SK-N-MC (cell line): Measurements from ENCODE around the gene ECM1.

ENCODE experiments used
- DNase-seq: peaks from one replicate; pipeline ENCODE4 v3.0.0-alpha.2; 2011; ENCODE audit warnings: low read depth, low spot score
- H3K27ac ChIP-seq: fragments of 200-600 bp; sonication (generic); 2 replicates; pipeline ENCODE4 v1.5.1; 2016; ENCODE audit warnings: mixed run types
- H3K36me3 ChIP-seq: fragments of 200-600 bp; sonication (generic); 2 replicates; pipeline ENCODE4 v1.6.1; 2017; ENCODE audit warnings: antibody characterized with exemption, low read length, mixed read lengths; ENCODE audit not compliant: insufficient read depth
- H3K4me3 ChIP-seq: fragments of 200-600 bp; sonication (generic); 2 replicates; pipeline ENCODE4 v1.5.1; 2016
- H3K9ac ChIP-seq: fragments of 200-600 bp; sonication (generic); 2 replicates; pipeline ENCODE4 v1.8.0; 2017; ENCODE audit warnings: mixed run types, mixed read lengths; ENCODE audit not compliant: insufficient read length
- H3K9me3 ChIP-seq: fragments of 200-600 bp; sonication (generic); 2 replicates; pipeline ENCODE4 v1.6.1; 2017; ENCODE audit warnings: low read depth, mild to moderate bottlenecking, antibody characterized with exemption, low read length, moderate library complexity, mixed read lengths
- EZH2 ChIP-seq: fragments of 200-600 bp; sonication (generic); IDR thresholded peaks from one replicate; pipeline ENCODE4 v1.6.1; 2017; ENCODE audit warnings: antibody characterized with exemption
- FOXP2 ChIP-seq: optimal IDR thresholded peaks from 2 replicates; pipeline ENCODE3; 2011; ENCODE audit warnings: mild to moderate bottlenecking, moderate library complexity; ENCODE audit not compliant: insufficient read depth; ENCODE audit errors: extremely low read length, control extremely low read depth
- POLR2AphosphoS5 ChIP-seq: IDR thresholded peaks from 2 replicates; pipeline ENCODE4 v1.6.1; 2012; ENCODE audit warnings: mild to moderate bottlenecking, low read depth, low read length, borderline replicate concordance

ECM1 gene

GRCh38 chr1:150515328-150516049 is 7.6 kb downstream of the ECM1 start, which contains the start of gene FALEC:
FALEC (plus strand) TSS chr1:150515752.
- Histone ChIP-seq H3K4me3 (peak within 1 kb of the TSS; percentile 79), H3K9me3 (no peaks in the 10 kb centered on the region), H3K27ac (no peak within 1 kb of the TSS), H3K36me3 (no peaks in the 10 kb centered on the region), H3K9ac (peak within 1 kb of the TSS; percentile 55)
- no peak for DNase-seq
- TF ChIP-seq POLR2AphosphoS5 (peak; percentile 71; the same call in 1 of the 2 replicates), EZH2 (no peak)

GRCh38 chr1:150516050-150516591 is 8.2 kb downstream of the ECM1 start:
- TF ChIP-seq POLR2AphosphoS5 (no peak), EZH2 (no peak), FOXP2 (no peak)
- peak overlapping the region; percentile 55 for H3K9ac ChIP-seq
- no peak overlapping the region for H3K27ac ChIP-seq
- H3K4me3 ChIP-seq = peak overlapping the region; percentile 79
- no peaks in the 10 kb centered on the region for H3K9me3 ChIP-seq
- DNase-seq = no peak
- no peaks in the 10 kb centered on the region for H3K36me3 ChIP-seq

- peak overlapping the region; percentile 79 for H3K4me3 ChIP-seq
- DNase-seq = no peak
- no peaks in the 10 kb centered on the region for H3K36me3 ChIP-seq
- no peak for TF ChIP-seq FOXP2
- TF ChIP-seq POLR2AphosphoS5 = no peak
- TF ChIP-seq EZH2 = no peak
- H3K27ac ChIP-seq = no peak overlapping the region
- H3K9ac ChIP-seq = no peak overlapping the region
- H3K9me3 ChIP-seq = no peaks in the 10 kb centered on the region
These were observed 8.7 kb downstream of the ECM1 start for GRCh38 chr1:150516616-150517015.

GRCh38 chr1:150521196-150521968 is 13.5 kb downstream of the ECM1 start:
- no peak for DNase-seq
- no peak overlapping the region for H3K9ac ChIP-seq
- TF ChIP-seq POLR2AphosphoS5 (no peak), FOXP2 (no peak), EZH2 (no peak)
- no peak overlapping the region for H3K27ac ChIP-seq
- H3K4me3 ChIP-seq = no peak overlapping the region
- H3K9me3 ChIP-seq = no peaks in the 10 kb centered on the region
- H3K36me3 ChIP-seq = no peaks in the 10 kb centered on the region

- Histone ChIP-seq H3K4me3 (no peak overlapping the region), H3K36me3 (no peaks in the 10 kb centered on the region), H3K27ac (no peak overlapping the region), H3K9me3 (no peaks in the 10 kb centered on the region), H3K9ac (no peak overlapping the region)
- DNase-seq = no peak
- TF ChIP-seq POLR2AphosphoS5 (no peak), EZH2 (no peak), FOXP2 (no peak)
These were observed 17.4 kb downstream of the ECM1 start for GRCh38 chr1:150525348-150525747.

- H3K9ac ChIP-seq = no peak overlapping the region
- DNase-seq = no peak
These were observed 20.3 kb downstream of the ECM1 start for GRCh38 chr1:150528196-150528595.

GRCh38 chr1:150529017-150529416 is 21.1 kb downstream of the ECM1 start:
- Histone ChIP-seq H3K9ac (no peak overlapping the region), H3K36me3 (no peaks in the 10 kb centered on the region), H3K27ac (no peak overlapping the region), H3K9me3 (no peaks in the 10 kb centered on the region), H3K4me3 (no peak overlapping the region)
- TF ChIP-seq FOXP2 (no peak), POLR2AphosphoS5 (no peak), EZH2 (no peak)
- no peak for DNase-seq

More at GRCh38 chr1:150528196-150528595, 20.3 kb downstream of the ECM1 start:
- Histone ChIP-seq H3K27ac (no peak overlapping the region), H3K9me3 (no peaks in the 10 kb centered on the region), H3K4me3 (no peak overlapping the region), H3K36me3 (no peaks in the 10 kb centered on the region)
- TF ChIP-seq FOXP2 (no peak), EZH2 (no peak), POLR2AphosphoS5 (no peak)

GRCh38 chr1:150530491-150531159 is 22.7 kb downstream of the ECM1 start:
- no peak overlapping the region for H3K9ac ChIP-seq
- no peaks in the 10 kb centered on the region for H3K9me3 ChIP-seq
- H3K36me3 ChIP-seq = no peaks in the 10 kb centered on the region
- no peak for DNase-seq
- TF ChIP-seq POLR2AphosphoS5 = no peak
- no peak overlapping the region for H3K4me3 ChIP-seq
- H3K27ac ChIP-seq = no peak overlapping the region
